Nephron (organoid): ENCODE data around the gene ZNF541.

Experiments used
- H3K27ac Mint-ChIP-seq, 3 experiments: 2 replicates each; pipeline ENCODE4 v1.8.0; 2020; ENCODE audit warnings: mixed read lengths in 3 of 3, mild to moderate bottlenecking in 2 of 3, moderate library complexity in 1 of 3
- H3K27me3 Mint-ChIP-seq: 2 replicates; pipeline ENCODE4 v1.8.0; 2021; ENCODE audit warnings: low read depth, mild to moderate bottlenecking, moderate library complexity, mixed read lengths
- H3K36me3 Mint-ChIP-seq: 2 replicates; pipeline ENCODE4 v1.8.0; 2020; ENCODE audit warnings: low read depth, mixed read lengths
- H3K4me1 Mint-ChIP-seq: 2 replicates; pipeline ENCODE4 v1.8.0; 2020; ENCODE audit warnings: mixed read lengths
- H3K4me3 Mint-ChIP-seq, 3 experiments: 2 replicates each; pipeline ENCODE4 v1.8.0; 2020; ENCODE audit warnings: mild to moderate bottlenecking in 3 of 3, mixed read lengths in 3 of 3, moderate library complexity in 2 of 3
- H3K9me3 Mint-ChIP-seq: 2 replicates; pipeline ENCODE4 v1.8.0; 2020; ENCODE audit warnings: mixed read lengths
- CTCF ChIP-seq, 3 experiments: fragments of 200-600 bp; sonication (generic); IDR thresholded peaks; one replicate each; pipeline ENCODE4 v1.5.0; 2021; ENCODE audit warnings: antibody characterized with exemption in 3 of 3; ENCODE audit not compliant: unreplicated experiment in 3 of 3

ZNF541 gene

GRCh38 chr19:47614559-47614958 is 41.6 kb upstream of the ZNF541 start:
- Mint-ChIP-seq H3K4me3 (peak overlapping the region in 1 of 3 experiments; percentile 36), H3K9me3 (no peaks in the 10 kb centered on the region), H3K4me1 (peaks cover 24% of the 10 kb centered on the region), H3K27me3 (no peaks in the 10 kb centered on the region), H3K36me3 (peaks cover 4% of the 10 kb centered on the region), H3K27ac (peak overlapping the region in 2 of 3 experiments; percentile 4 to 57)
- TF ChIP-seq CTCF (IDR thresholded peaks at IDR 0.05; ENCODE audit: unreplicated experiment in 3 of 3): no peak

GRCh38 chr19:47614021-47614295 is 41.0 kb upstream of the ZNF541 start:
- H3K9me3 Mint-ChIP-seq: no peaks in the 10 kb centered on the region
- no peak overlapping the region for H3K4me3 Mint-ChIP-seq
- no peak for TF ChIP-seq CTCF (IDR thresholded peaks at IDR 0.05; ENCODE audit: unreplicated experiment in 3 of 3)

GRCh38 chr19:47613165-47614020 is 40.4 kb upstream of the ZNF541 start:
- no peaks in the 10 kb centered on the region for H3K27me3 Mint-ChIP-seq
- no peak for TF ChIP-seq CTCF (IDR thresholded peaks at IDR 0.05; ENCODE audit: unreplicated experiment in 3 of 3)
- peaks cover 24% of the 10 kb centered on the region for H3K4me1 Mint-ChIP-seq
- peak overlapping the region; percentile 56 to 64 (median 61) for H3K4me3 Mint-ChIP-seq
- H3K9me3 Mint-ChIP-seq: no peaks in the 10 kb centered on the region
- peaks cover 4% of the 10 kb centered on the region for H3K36me3 Mint-ChIP-seq
- H3K27ac Mint-ChIP-seq: peak overlapping the region; percentile 57 to 80 (median 59)

More at GRCh38 chr19:47614021-47614295, 41.0 kb upstream of the ZNF541 start:
- Mint-ChIP-seq H3K4me1 (peaks cover 24% of the 10 kb centered on the region), H3K27ac (peak overlapping the region; percentile 57 to 80 (median 59)), H3K27me3 (no peaks in the 10 kb centered on the region), H3K36me3 (peaks cover 4% of the 10 kb centered on the region)

GRCh38 chr19:47610902-47611301 is 38.0 kb upstream of the ZNF541 start:
- no peaks in the 10 kb centered on the region for H3K9me3 Mint-ChIP-seq
- H3K27ac Mint-ChIP-seq: peak overlapping the region; percentile 80 to 88 (median 85)
- peak overlapping the region; percentile 82 to 90 (median 89) for H3K4me3 Mint-ChIP-seq
- no peak for TF ChIP-seq CTCF (IDR thresholded peaks at IDR 0.05; ENCODE audit: unreplicated experiment in 3 of 3)
- peaks cover 8% of the 10 kb centered on the region for H3K36me3 Mint-ChIP-seq
- H3K27me3 Mint-ChIP-seq: no peaks in the 10 kb centered on the region
- H3K4me1 Mint-ChIP-seq: peaks cover 29% of the 10 kb centered on the region

- Mint-ChIP-seq H3K36me3 (peaks cover 5% of the 10 kb centered on the region), H3K27me3 (no peaks in the 10 kb centered on the region), H3K4me1 (peaks cover 29% of the 10 kb centered on the region), H3K27ac (peak overlapping the region; percentile 80 to 88 (median 85)), H3K9me3 (no peaks in the 10 kb centered on the region), H3K4me3 (peak overlapping the region; percentile 82 to 90 (median 89))
- no peak for TF ChIP-seq CTCF (IDR thresholded peaks at IDR 0.05; ENCODE audit: unreplicated experiment in 3 of 3)
These were observed 37.3 kb upstream of the ZNF541 start for GRCh38 chr19:47609906-47610894.
